ENCODE measurements around the gene OR2T35.

Gene OR2T35

GRCh38 chr1:248596615-248597014 lies 48.5 kb downstream of the OR2T35 start:
- no peaks in the 10 kb centered on the region for H3K36me3 ChIP-seq (ENCODE audit: control insufficient read depth in 2 of 2, insufficient read depth in 1 of 2, low read length in 2 of 2)
- no peak overlapping the region for H3K27ac ChIP-seq (ENCODE audit: extremely low read depth, low read depth, low read length)
- ChIA-PET CTCF (no interaction called here), POLR2A (no interaction called here)
- H3K4me1 ChIP-seq (ENCODE audit: control insufficient read depth, insufficient read depth, low read length): no peaks in the 10 kb centered on the region
- no peak for TF ChIP-seq HOXD13 (CRISPR knock-in tag; IDR thresholded peaks at IDR 0.05; ENCODE audit: borderline replicate concordance)
- TF ChIP-seq ZBTB48 (tag by site-specific recombination; IDR thresholded peaks at IDR 0.05): no peak
- no peak for TF ChIP-seq SCRT1 (tag by site-specific recombination; IDR thresholded peaks at IDR 0.05; ENCODE audit: borderline replicate concordance)
- no peak for TF ChIP-seq ZNF133 (tag by site-specific recombination; IDR thresholded peaks at IDR 0.05)
- TF ChIP-seq ZNF521 (tag by site-specific recombination; IDR thresholded peaks at IDR 0.05): no peak
- no peak for TF ChIP-seq GLIS2 (tag by site-specific recombination; IDR thresholded peaks at IDR 0.05)
- no peak for TF ChIP-seq ZNF266 (tag by site-specific recombination; IDR thresholded peaks at IDR 0.05; ENCODE audit: low read depth)
- TF ChIP-seq ZNF514 (tag by site-specific recombination; IDR thresholded peaks at IDR 0.05): no peak
- TF ChIP-seq ZNF518A (tag by site-specific recombination; conservative IDR thresholded peaks at IDR 0.05; ENCODE audit: low read depth): no peak
- TF ChIP-seq ZNF670 (tag by site-specific recombination; IDR thresholded peaks at IDR 0.05; ENCODE audit: low read depth): no peak
- no peak for TF ChIP-seq ZNF18 (tag by site-specific recombination; IDR thresholded peaks at IDR 0.05)
- TF ChIP-seq ZNF621 (tag by site-specific recombination; IDR thresholded peaks at IDR 0.05): no peak
- no peak for TF ChIP-seq YY1 (tag by site-specific recombination; IDR thresholded peaks at IDR 0.05)
- TF ChIP-seq ZNF658 (tag by site-specific recombination; IDR thresholded peaks at IDR 0.05): no peak
- TF ChIP-seq KLF1 (tag by site-specific recombination; IDR thresholded peaks at IDR 0.05): no peak
- H3K9me3 ChIP-seq (ENCODE audit: control insufficient read depth, insufficient read depth, low read depth, low read length): no peaks in the 10 kb centered on the region
- H3K4me3 ChIP-seq (ENCODE audit: low read depth, low read length): no peak overlapping the region

GRCh38 chr1:248593226-248593625 lies 51.9 kb downstream of the OR2T35 start:
- no peaks in the 10 kb centered on the region for H3K36me3 ChIP-seq (ENCODE audit: control insufficient read depth in 2 of 2, insufficient read depth in 1 of 2, low read length in 2 of 2)
- ChIA-PET CTCF (no interaction called here), POLR2A (no interaction called here)
- H3K4me3 ChIP-seq (ENCODE audit: low read depth, low read length): no peak overlapping the region
- no peaks in the 10 kb centered on the region for H3K9me3 ChIP-seq (ENCODE audit: control insufficient read depth, insufficient read depth, low read depth, low read length)
- H3K27ac ChIP-seq (ENCODE audit: extremely low read depth, low read depth, low read length): no peak overlapping the region
- H3K4me1 ChIP-seq (ENCODE audit: control insufficient read depth, insufficient read depth, low read length): no peaks in the 10 kb centered on the region
- TF ChIP-seq ZNF76 (tag by site-specific recombination; IDR thresholded peaks at IDR 0.05; ENCODE audit: borderline replicate concordance, low read depth): no peak
- no peak for TF ChIP-seq ZSCAN18 (tag by site-specific recombination; IDR thresholded peaks at IDR 0.05)
- no peak for TF ChIP-seq ZNF23 (tag by site-specific recombination; IDR thresholded peaks at IDR 0.05; ENCODE audit: borderline replicate concordance)
- TF ChIP-seq OVOL3 (tag by site-specific recombination; IDR thresholded peaks at IDR 0.05): no peak
- TF ChIP-seq ZNF600 (tag by site-specific recombination; IDR thresholded peaks at IDR 0.05): no peak
- TF ChIP-seq ZEB2 (tag by site-specific recombination; IDR thresholded peaks at IDR 0.05): no peak
- TF ChIP-seq GLI4 (tag by site-specific recombination; IDR thresholded peaks at IDR 0.05): no peak
- TF ChIP-seq SCRT1 (tag by site-specific recombination; IDR thresholded peaks at IDR 0.05; ENCODE audit: borderline replicate concordance): no peak
- no peak for TF ChIP-seq ZNF292 (tag by site-specific recombination; IDR thresholded peaks at IDR 0.05; ENCODE audit: borderline replicate concordance, low read depth)
- TF ChIP-seq YY2 (tag by site-specific recombination; IDR thresholded peaks at IDR 0.05): no peak
- no peak for TF ChIP-seq ZNF121 (tag by site-specific recombination; IDR thresholded peaks at IDR 0.05)
- no peak for TF ChIP-seq PRDM10 (tag by site-specific recombination; IDR thresholded peaks at IDR 0.05)

Data from HEK293 (cell line).